ENCODE data around the gene MAPT.

Gene MAPT

GRCh38 chr17:45976755-45977505 lies 82.6 kb downstream of the MAPT start:
- DNase-seq (ENCODE audit: low read depth in 2 of 2) = peak in 1 of 2 donors; percentile 10
- no peak for TF ChIP-seq CTCF (IDR thresholded peaks at IDR 0.05; ENCODE audit: low read depth, low read length)
- no peak overlapping the region for H3K4me3 ChIP-seq (replicated peaks in 1 of 2; ENCODE audit: low read depth in 2 of 2, low read length in 2 of 2)

GRCh38 chr17:45977506-45977824 lies 83.1 kb downstream of the MAPT start:
- TF ChIP-seq CTCF (IDR thresholded peaks at IDR 0.05; ENCODE audit: low read depth, low read length) = no peak
- no peak overlapping the region for H3K4me3 ChIP-seq (replicated peaks in 1 of 2; ENCODE audit: low read depth in 2 of 2, low read length in 2 of 2)
- DNase-seq (ENCODE audit: low read depth in 2 of 2) = no peak

GRCh38 chr17:45977976-45978626 lies 83.7 kb downstream of the MAPT start:
- no peak for DNase-seq (ENCODE audit: low read depth in 2 of 2)
- no peak for TF ChIP-seq CTCF (IDR thresholded peaks at IDR 0.05; ENCODE audit: low read depth, low read length)
- no peak overlapping the region for H3K4me3 ChIP-seq (replicated peaks in 1 of 2; ENCODE audit: low read depth in 2 of 2, low read length in 2 of 2)

GRCh38 chr17:45979137-45979536 lies 84.8 kb downstream of the MAPT start:
- no peak for DNase-seq (ENCODE audit: low read depth in 2 of 2)
- TF ChIP-seq CTCF (IDR thresholded peaks at IDR 0.05; ENCODE audit: low read depth, low read length) = no peak
- no peak overlapping the region for H3K4me3 ChIP-seq (replicated peaks in 1 of 2; ENCODE audit: low read depth in 2 of 2, low read length in 2 of 2)

GRCh38 chr17:45980855-45981254 lies 86.5 kb downstream of the MAPT start:
- TF ChIP-seq CTCF (IDR thresholded peaks at IDR 0.05; ENCODE audit: low read depth, low read length) = no peak
- DNase-seq (ENCODE audit: low read depth in 2 of 2) = no peak

GRCh38 chr17:45981306-45981705 lies 87.0 kb downstream of the MAPT start:
- TF ChIP-seq CTCF (IDR thresholded peaks at IDR 0.05; ENCODE audit: low read depth, low read length) = no peak
- H3K4me3 ChIP-seq (replicated peaks in 1 of 2; ENCODE audit: low read depth in 2 of 2, low read length in 2 of 2) = no peak overlapping the region
- no peak for DNase-seq (ENCODE audit: low read depth in 2 of 2)

More at GRCh38 chr17:45980855-45981254, 86.5 kb downstream of the MAPT start:
- no peak overlapping the region for H3K4me3 ChIP-seq (replicated peaks in 1 of 2; ENCODE audit: low read depth in 2 of 2, low read length in 2 of 2)
